ENCODE data around the gene SLF1.

DNA sequence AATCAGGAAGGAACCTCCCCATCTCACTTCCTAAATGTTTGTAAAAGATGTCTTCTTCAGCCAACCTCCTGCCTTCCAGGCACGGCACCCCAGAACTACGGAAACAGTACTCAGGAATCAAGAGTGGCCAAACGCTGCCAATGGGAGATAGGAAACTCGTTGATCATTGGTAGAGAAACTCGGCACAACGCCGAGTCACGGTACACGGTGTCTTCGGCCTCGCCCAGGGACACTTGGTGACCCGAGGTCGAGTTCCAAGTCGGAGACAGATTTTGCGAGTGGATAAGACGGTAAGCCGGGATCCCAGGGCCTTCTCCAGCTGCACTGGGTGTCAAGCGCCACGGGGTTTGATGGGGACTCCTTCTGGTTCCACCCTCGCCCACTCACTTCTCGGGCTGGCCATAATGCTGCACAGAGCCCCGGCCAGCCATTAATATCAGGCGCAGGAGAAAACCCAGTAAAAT, 408 bp upstream of the SLF1 start:
- TF ChIP-seq CTCF (IDR thresholded peaks at IDR 0.05; ENCODE audit: borderline replicate concordance, extremely low read depth, low read length, poor library complexity, severe bottlenecking), result no peak
- no peak for TF ChIP-seq EZH2 (IDR thresholded peaks at IDR 0.05; ENCODE audit: borderline replicate concordance, low read depth, low read length, severe bottlenecking)

All from DND-41 (cell line).